Non-pigmented ciliary epithelial cell (primary cell): Measurements from ENCODE around the gene LRRC72.
"Not testable (repeated sequence)": the region's sequence is repeated elsewhere in the genome, so short reads cannot be mapped to it uniquely, and the experiment has no call there.

ENCODE experiments used
- DNase-seq: peaks from one replicate; pipeline ENCODE4 v3.0.0-alpha.2; 2010; ENCODE audit warnings: low read depth

LRRC72 gene

DNA sequence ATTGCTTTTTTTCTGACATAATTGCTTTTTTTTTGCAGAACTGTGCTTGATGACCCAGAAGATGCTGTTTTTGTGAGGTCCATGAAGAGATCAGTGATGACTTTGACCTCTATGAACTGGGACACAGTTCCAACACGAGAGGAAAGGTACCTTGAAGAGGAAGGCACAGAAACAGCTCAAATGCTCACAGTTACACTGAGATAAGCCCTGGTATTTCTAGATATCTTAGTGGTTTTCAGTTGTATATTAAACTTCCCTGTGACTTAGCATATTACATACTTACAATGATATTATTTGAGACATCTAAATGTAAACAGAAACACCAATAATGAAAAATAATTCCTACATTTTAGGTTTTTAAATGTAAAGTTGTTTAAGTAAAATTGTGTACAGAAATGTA lies 54.7 kb downstream of the LRRC72 start:
- DNase-seq = no peak

DNA sequence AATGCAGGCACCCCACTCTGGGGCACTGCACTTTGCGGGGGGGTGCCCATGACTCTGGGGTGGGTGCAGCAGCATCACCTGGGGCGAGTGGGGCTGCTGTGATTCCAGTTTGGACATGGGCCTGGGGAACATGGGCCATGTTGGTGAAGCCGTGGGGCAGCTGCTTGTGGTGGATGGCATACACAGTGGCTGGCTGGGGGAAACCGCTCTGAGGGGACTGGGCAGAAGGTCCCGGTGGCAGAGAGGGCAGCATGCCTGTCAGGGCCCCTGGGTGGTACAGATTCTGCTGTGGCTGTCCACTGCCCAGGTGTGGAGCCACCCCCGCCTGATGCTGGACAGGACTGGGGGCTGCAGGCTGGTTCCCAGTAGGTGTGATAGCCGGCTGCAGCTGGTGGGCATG lies 57.2 kb downstream of the LRRC72 start:
- no peak for DNase-seq

DNA sequence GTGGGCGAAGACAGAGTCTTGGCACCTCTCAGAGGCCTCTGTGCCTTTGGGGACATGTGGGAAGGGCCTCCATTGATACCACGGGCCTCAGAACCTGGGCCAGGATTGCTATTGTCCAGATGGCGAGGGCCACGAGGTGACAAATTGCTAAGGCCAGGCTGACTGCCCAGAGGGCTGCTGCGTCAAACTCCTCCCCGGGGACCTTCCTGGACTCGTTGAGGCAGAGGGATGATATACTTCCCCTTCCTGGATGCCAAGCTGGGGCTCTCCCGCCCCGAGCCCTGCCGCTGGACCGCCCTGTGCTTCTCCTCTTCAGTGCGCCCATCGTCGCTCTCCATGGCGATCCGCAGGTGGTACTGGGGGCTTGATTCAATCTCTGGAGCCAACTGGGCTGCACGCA lies 58.9 kb downstream of the LRRC72 start:
- DNase-seq = no peak

DNA sequence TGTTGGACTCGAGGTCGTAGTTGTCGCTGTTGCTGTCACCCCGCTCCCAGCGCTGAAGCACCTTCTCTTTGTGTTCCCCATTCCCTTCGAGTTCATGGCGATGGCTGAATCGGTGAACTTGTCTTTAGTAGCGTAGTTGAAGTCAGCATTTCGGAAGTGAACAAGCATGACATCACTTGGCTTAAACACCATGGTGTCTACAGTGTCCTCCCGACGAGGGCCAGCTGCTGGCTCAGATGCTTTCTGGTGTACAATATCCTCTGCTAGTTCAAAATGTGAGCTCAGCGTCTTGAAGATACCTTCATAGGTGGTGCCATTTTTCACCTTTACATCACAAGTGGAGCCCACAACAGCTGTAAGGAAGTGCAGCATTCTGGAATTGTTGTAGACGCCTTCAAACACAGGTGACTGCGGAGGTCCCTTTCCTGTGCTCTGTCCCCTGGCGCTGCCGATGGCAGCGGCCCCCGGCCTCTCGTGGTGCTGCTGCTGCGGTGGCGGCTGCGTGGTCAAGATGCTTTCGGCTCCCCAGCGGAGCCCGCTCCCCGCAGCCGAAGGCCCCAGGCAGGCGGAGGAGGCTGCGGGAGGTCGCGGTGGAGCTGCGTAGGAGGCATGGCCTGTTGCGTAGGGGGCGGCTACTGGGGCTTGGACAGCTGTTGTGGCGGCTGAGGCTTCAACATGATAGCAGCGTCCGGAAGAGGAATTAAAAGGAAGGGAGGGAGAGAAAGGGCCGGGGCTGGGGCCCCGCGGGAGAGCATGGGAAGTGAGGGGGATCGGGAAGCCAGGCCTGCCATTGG lies 59.7 kb downstream of the LRRC72 start:
- no peak for DNase-seq

DNA sequence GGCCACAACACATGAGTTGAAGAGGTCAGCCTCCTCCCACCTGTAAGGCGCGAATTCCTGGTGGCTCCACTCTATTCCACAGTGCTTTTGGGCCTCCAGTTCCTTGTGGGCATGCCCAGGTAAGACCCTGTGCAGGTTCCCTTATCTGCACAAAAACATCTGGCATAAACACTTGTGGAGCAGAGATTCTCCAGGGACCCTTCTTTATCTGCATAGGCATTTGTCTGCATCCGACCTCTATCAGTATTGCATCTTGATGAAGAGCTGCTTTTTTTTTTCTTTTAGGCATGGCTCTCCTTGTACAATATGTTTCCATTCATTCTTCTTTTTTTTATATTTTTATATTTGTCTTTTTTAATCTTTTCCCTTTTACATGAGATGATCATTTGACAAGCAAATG lies 60.5 kb downstream of the LRRC72 start:
- DNase-seq = no peak

DNA sequence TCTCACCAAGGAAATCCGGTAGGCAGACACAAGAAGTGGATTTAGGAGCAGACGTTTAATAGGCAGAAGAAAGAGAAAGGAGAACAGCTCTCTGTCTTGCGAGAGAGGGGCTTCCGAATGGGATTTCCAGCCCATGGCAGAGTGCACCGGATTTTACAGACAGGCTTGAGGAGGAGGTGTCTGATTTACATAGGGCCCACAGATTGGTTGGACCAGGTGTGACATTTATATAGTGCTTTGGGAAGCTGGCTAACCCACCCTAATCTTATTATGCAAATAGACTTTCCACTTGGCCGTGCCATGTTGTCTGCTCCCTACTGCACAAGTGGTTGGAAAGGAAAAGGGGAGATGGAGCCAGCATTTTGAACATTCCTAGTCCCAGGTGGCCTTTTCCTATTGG lies 61.2 kb downstream of the LRRC72 start:
- DNase-seq = no peak

DNA sequence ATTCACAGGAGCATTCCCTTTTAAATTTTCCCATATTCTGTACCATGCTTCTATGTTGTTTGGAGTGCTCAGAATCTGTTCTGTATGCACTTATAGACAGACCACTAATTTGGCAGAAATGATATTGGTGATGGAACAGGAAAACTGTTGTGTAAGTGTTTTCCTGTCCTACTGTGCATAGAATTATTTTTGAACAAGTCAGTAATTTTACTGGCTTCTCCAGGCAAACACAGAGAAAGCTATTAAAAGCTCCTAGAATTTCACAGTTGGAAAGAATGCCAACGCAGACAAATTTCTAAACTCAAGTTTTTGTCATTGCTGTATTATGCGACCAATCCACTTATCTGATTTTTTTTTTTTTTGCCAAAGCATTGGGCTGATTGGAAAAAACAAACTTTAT lies 63.3 kb downstream of the LRRC72 start:
- no peak for DNase-seq

DNA sequence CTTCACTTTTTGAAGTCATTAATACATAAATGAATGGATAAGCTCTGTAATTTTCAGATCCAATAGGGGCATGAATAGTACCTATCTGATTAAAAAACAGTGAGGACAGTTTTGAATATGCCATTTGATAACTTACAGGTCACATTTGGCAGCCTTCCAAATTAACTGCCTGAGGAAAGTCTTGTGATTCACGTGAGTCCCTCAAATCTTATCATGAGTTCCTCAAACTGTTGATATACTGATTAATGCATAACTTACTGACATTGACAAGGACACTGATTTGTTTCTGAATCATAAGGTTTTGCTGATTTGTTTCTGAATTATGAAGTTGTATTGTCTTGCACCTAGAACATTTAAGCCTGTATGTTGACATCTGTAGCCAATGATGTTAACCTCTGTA lies 63.8 kb downstream of the LRRC72 start:
- DNase-seq = no peak

DNA sequence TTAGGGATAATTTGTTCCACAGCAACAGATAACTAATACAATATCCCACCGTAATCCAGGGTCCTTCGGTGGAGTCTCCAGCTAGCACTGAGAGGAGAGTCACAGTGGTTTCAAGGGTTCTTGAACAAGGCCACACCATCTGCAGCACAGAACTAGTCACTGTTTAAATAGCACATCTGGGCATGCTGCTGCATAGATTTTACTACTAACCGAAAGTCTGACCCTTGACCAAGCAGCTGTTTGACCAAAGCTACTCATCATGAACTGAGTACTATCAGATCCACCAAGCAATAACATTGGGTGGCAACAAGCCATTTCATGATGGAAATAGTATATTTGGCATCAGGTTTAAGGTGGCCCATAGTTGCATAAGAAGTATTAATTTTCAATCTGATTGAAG lies 65.8 kb downstream of the LRRC72 start:
- DNase-seq = no peak

DNA sequence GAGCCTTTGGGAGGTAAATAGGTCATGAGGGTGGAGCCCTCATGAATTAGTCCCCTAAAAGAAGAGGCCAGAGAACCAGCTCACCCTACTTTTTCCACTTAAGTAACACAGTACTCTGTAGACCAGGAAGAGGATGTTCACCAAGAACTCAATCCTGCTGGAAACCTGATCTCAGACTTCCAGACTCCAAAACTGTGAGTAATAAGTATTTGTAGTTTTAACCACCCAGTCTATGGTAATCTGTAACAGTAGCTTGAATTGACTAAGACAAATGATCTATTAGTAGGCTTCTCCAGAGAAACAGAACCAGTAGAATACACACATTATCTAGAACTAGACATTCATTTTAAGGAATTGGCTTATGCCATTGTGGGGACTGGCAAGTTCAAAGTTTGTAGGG lies 67.4 kb downstream of the LRRC72 start:
- DNase-seq = peak; percentile 15

DNA sequence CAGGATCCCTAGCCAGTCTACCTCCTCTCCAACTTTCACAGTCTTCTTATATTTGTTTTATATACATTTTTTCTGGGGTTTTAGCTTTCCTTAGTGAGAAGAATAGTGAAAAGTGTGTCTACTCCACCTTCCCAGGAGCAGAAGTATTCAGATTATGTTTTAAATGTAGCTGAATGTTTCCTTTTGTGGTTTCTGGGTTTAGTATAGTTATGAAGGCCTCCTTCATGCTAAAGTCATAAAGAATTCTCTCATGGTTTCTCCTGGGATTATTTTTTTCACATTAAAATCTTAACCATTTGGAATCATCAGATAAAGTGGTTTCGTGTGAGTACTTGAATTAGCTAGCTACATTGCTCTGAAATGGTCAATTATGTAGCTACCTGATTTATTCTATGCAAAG lies 68.1 kb downstream of the LRRC72 start:
- DNase-seq = no peak

DNA sequence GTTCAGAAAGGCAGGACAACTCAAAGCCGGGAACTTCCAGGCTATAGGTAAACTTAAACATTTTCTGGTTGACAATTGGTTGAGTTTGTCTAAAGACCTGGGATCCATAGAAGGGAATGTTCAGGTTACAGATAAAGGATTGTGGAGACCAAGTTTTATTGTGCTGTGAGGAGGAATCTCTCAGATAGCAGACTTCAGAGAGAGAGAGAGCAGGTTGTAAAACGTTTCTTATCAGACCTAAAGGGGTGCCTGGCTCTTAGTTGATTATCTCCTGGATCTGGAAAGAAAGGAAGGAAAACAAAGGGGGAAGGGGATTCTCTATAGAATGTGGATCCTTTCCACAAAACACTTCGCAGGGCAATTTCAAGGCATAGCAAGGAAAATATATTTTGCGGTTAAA lies 69.0 kb downstream of the LRRC72 start:
- DNase-seq = not testable (repeated sequence)

DNA sequence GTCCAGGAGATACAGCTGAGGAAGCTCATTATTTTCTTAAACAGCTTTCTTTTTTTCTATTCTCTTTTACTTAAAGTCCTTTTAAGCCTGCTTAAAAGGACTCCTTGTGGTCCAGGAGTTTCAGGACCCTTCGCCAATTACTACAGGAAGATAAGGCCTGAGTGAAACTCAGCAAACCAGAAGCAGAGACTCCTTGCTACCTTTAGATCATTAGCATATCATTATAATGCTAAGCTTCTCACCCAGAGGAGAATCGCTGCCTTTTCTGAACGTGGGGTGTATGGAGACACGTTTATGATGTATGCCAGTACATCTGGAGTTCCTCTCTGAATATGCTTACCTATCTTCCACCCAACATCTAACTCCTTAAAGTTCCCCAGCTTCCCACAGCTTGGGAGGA lies 71.4 kb downstream of the LRRC72 start:
- DNase-seq = no peak

DNA sequence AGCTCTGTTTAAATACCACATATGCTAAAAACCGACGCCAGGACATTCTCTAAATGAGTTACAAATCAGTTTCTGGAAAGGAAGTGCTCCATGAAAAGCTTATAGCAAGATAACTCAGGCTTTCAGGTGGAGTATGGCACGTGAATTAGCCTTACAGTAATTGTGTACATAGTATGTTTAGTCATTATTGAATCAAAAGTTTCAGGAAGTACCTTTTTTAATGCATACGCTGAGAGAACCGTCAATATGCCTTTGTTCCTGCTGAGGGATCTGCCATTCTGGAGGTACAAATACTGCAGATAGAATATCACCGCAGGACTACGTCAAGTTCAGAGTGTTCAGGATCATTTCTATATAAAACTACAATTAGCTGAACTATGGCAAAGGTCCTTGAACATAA lies 73.2 kb downstream of the LRRC72 start:
- DNase-seq = no peak

DNA sequence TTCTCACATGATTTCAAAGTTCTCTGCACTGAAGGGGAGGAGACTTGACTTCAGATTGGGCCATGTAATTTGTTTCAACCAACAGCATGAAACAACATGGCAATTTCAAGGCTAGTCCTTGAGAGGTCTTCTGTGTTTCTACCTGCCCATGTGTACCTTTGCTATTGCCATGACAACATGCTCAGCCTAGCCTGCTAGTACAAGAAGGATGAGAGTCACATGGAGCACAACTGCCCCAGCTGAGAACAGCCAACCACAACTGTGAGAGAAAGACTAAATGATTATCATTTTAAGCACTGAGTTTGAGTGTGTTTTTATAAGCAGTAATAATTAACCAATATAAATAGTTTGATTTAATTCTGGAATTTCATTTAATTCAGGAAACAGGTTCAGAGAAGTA lies 77.0 kb downstream of the LRRC72 start:
- DNase-seq = no peak

DNA sequence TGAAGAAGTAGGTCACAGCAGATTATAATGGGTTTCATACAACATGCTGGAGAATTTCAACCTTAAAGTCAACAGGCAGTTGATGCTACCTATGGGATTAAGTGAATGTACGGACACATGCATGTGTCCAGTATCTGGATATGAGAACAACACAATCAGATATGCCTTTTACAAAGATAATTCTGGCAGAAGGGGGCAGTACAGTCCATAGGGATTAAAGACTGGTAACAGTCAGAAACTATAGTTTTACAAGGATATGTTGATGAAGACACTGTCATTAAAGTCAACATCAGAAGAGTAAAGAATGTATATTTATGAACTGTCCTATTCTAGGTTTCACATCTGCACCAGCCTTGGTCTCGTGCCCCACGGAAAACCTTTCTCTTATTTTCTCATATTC lies 77.4 kb downstream of the LRRC72 start:
- DNase-seq = no peak

DNA sequence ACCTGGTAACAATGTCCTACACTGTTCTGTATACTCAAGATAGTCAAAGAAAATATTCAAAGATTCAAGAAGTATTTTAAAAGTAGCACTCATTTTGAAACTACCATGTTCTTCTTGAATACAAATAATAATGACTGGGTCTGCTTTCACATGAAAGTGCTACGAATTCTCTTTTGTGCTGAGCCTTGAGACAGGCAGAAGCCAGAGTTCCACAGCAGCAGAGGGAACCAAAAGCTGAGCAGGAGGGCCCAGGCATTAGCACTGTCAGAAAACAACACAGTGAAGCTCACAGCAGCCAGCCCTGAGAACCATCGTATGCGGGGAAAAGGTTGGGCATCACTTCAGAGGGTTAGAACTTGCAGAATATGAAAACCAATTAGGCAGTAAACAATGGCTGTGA lies 80.1 kb downstream of the LRRC72 start:
- DNase-seq = no peak

DNA sequence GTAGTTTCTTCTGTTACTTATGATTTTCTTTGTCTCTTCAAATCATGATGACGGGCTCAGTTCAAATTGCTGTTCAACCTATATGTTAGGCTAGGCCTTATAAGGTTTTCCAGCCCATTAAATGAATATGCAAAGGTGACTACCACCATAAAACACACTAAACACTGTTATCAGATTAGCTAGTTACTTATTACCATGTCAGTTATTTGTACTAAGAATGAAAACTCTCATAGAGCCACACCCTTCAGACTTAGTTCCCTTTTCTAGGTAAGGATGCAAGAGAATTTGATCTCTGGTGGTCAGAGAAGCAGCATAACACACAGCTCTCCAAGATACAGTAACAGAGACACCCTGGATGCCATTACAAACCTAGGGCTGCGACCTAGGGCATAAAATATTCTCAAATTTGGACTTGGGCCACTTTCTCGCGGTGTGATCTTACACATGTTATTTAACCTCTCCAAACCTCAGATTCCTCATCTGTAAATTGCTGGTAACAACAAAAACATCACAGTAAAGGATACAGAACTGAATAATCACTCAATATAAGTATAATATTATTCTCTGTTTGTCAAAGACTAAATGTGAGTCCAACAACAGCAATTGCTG lies 83.3 kb downstream of the LRRC72 start:
- no peak for DNase-seq

DNA sequence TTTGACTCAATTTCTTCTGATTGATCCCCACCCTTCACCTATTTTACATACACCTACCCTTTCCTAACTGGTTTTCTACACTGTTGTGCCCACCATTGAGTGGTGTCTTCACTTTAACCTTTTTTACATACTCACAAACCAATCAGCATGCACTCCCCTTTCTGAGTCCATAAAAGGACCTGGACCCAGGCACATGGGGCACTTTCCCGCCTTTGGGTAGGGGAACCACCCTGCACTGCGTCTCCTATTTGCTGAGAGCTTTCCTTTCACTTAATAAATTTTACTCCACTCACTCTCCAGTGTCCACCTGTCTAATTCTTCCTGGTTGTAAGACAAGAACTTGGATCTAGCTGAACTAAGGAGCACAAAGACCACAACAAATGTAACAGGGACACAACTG lies 85.1 kb downstream of the LRRC72 start:
- DNase-seq = no peak

DNA sequence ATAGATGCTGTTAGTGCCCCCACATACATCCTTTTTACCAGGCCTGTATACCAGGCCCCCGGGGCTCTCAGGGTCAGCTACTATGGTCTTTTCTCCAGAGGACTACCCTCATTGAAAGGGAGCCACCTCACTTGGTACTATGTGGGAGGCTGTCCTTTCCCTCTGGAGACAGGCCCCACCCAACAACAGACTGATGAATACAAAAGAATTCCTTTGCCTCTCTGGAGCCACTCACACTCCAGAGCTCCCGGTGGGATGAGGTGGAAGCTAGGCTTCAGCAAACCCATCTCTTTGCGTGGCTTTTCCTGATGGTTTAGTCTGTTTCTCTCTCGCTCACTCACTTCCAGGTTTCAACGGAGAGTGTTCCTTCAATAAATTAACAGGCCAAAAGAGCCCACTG lies 88.6 kb downstream of the LRRC72 start:
- DNase-seq = no peak

DNA sequence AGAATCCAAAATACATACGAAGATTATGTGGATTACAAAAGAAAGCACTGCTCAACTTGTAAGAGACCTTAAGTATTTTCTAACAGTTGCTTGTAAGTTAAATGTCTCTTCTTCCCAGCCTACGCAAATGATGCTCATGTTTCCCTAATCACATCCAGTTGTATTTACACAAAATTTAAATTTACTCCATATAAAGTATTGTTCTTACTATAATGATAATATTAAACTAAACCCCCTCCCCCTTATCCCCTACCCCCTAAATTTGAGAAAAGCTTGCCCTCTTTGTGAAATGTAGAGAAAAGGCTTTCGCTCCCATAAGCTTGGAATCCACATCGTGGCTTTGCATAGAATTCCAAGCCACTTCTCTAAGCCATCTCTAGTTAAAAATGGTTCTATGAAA lies 89.5 kb downstream of the LRRC72 start:
- DNase-seq = no peak

DNA sequence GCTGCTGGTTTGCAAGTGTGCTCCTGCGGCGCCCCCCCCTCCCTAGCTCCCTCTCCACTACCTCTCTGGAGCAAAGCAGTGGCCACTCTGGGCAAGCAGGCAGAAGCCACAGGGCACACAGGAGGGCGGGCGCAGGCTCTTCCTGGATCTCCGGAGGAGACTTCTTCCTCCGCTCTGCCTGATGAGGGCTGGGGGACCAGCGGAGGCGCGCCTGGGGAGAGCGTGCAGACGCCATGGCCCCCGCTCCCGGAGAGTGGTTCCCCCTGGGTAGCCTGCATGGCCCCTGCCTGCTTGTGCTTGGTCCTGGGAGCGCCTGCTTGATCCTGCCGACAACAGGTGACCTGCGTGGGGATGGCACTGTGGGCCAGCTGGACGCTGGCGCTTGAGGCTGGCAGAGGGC lies 89.9 kb downstream of the LRRC72 start:
- DNase-seq = no peak

DNA sequence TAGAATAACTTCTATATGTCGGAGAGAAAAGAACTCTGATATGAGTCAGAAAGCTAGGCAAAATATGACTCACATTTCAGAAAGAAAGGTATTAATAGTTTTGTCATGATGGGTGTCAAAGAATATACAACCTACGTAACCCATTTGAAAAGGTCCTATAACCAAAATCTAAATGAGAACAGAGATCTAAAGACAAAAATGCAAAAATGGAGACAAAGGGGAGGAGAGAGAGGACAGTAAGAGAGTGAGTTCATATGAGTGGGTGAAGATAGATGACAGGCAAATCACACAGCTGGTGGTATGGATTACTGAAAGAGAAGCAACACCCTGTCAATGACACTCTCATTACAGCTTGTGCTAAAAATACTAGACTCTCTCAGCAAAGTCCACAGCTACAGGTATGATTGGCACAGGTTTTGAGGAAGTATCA lies 93.4 kb downstream of the LRRC72 start:
- no peak for DNase-seq

DNA sequence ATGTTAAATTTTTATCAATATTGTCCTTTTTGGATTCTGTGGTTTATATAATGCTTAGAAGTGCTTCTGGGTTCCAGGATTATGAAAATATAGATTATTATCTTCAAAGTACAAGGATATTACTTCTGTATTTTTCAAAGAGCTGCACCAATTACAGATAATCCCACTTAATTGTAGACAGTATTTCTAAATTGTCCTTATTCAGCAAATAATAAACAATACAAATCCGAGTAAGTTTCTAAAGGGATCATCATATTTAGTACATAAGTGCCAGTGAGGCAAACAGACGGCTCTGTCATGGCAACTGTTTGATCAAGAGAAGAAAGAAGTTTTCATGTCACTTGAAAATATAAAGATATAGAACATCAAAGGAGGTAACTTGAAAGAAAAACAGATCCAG lies 99.8 kb downstream of the LRRC72 start:
- no peak for DNase-seq
